Loucy (cell line): ENCODE results near the gene GPN1.

Source experiments
- EZH2phosphoT487 ChIP-seq: fragments of 200-600 bp; IDR thresholded peaks from 2 replicates; pipeline ENCODE4 v1.6.1; 2018; ENCODE audit warnings: antibody characterized with exemption, mild to moderate bottlenecking, moderate library complexity, borderline replicate concordance
- TF ChIP-seq, protein P1 (sequence below): fragments of 200-600 bp; sonication (generic); conservative IDR thresholded peaks from 2 replicates; pipeline ENCODE4 v1.5.1; 2014; ENCODE audit warnings: mild to moderate bottlenecking, antibody characterized with exemption, low read length

GRCh38 chr2:27689424-27689823 is 60.6 kb downstream of the GPN1 start:
- TF ChIP-seq, protein P1, sequence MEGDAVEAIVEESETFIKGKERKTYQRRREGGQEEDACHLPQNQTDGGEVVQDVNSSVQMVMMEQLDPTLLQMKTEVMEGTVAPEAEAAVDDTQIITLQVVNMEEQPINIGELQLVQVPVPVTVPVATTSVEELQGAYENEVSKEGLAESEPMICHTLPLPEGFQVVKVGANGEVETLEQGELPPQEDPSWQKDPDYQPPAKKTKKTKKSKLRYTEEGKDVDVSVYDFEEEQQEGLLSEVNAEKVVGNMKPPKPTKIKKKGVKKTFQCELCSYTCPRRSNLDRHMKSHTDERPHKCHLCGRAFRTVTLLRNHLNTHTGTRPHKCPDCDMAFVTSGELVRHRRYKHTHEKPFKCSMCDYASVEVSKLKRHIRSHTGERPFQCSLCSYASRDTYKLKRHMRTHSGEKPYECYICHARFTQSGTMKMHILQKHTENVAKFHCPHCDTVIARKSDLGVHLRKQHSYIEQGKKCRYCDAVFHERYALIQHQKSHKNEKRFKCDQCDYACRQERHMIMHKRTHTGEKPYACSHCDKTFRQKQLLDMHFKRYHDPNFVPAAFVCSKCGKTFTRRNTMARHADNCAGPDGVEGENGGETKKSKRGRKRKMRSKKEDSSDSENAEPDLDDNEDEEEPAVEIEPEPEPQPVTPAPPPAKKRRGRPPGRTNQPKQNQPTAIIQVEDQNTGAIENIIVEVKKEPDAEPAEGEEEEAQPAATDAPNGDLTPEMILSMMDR, result no peak
- no peak for TF ChIP-seq EZH2phosphoT487
